Panc1 (cell line): ENCODE results near the gene FOS.

ENCODE experiments used
- POLR2AphosphoS5 ChIP-seq: IDR thresholded peaks from 2 replicates; pipeline ENCODE4 v1.6.1; 2012; ENCODE audit warnings: mild to moderate bottlenecking, low read depth, low read length, moderate library complexity
- SIN3A ChIP-seq: IDR thresholded peaks from 2 replicates; pipeline ENCODE4 v1.6.1; 2012; ENCODE audit warnings: low read depth, mild to moderate bottlenecking, low read length, moderate library complexity, borderline replicate concordance; ENCODE audit not compliant: insufficient read depth
- TF ChIP-seq, protein P1 (sequence below): fragments of 450-650 bp; IDR thresholded peaks from 2 replicates; pipeline ENCODE4 v1.5.1; 2017; ENCODE audit warnings: mild to moderate bottlenecking
- TF ChIP-seq, protein P2 (sequence below), 2 experiments: IDR thresholded peaks; 2 replicates each; pipeline ENCODE4 v1.6.1; 2011 to 2012; ENCODE audit warnings: low read depth in 2 of 2, control low read depth in 1 of 2, low read length in 1 of 2, mild to moderate bottlenecking in 1 of 2, moderate library complexity in 1 of 2; ENCODE audit not compliant: insufficient read depth in 1 of 2

- TF ChIP-seq, protein P1, sequence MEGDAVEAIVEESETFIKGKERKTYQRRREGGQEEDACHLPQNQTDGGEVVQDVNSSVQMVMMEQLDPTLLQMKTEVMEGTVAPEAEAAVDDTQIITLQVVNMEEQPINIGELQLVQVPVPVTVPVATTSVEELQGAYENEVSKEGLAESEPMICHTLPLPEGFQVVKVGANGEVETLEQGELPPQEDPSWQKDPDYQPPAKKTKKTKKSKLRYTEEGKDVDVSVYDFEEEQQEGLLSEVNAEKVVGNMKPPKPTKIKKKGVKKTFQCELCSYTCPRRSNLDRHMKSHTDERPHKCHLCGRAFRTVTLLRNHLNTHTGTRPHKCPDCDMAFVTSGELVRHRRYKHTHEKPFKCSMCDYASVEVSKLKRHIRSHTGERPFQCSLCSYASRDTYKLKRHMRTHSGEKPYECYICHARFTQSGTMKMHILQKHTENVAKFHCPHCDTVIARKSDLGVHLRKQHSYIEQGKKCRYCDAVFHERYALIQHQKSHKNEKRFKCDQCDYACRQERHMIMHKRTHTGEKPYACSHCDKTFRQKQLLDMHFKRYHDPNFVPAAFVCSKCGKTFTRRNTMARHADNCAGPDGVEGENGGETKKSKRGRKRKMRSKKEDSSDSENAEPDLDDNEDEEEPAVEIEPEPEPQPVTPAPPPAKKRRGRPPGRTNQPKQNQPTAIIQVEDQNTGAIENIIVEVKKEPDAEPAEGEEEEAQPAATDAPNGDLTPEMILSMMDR = no peak
- TF ChIP-seq POLR2AphosphoS5 = no peak
- TF ChIP-seq, protein P2, sequence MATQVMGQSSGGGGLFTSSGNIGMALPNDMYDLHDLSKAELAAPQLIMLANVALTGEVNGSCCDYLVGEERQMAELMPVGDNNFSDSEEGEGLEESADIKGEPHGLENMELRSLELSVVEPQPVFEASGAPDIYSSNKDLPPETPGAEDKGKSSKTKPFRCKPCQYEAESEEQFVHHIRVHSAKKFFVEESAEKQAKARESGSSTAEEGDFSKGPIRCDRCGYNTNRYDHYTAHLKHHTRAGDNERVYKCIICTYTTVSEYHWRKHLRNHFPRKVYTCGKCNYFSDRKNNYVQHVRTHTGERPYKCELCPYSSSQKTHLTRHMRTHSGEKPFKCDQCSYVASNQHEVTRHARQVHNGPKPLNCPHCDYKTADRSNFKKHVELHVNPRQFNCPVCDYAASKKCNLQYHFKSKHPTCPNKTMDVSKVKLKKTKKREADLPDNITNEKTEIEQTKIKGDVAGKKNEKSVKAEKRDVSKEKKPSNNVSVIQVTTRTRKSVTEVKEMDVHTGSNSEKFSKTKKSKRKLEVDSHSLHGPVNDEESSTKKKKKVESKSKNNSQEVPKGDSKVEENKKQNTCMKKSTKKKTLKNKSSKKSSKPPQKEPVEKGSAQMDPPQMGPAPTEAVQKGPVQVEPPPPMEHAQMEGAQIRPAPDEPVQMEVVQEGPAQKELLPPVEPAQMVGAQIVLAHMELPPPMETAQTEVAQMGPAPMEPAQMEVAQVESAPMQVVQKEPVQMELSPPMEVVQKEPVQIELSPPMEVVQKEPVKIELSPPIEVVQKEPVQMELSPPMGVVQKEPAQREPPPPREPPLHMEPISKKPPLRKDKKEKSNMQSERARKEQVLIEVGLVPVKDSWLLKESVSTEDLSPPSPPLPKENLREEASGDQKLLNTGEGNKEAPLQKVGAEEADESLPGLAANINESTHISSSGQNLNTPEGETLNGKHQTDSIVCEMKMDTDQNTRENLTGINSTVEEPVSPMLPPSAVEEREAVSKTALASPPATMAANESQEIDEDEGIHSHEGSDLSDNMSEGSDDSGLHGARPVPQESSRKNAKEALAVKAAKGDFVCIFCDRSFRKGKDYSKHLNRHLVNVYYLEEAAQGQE (IDR thresholded peaks at IDR 0.05; ENCODE audit: insufficient read depth in 1 of 2, low read depth in 2 of 2, low read length in 1 of 2) = no peak
- peak; percentile 79 for TF ChIP-seq SIN3A
Observed at GRCh38 chr14:75293920-75294648, 15.5 kb downstream of the FOS start.
